WTC11 (cell line): Measurements from ENCODE around the gene SERPINB3. TPM values are rescaled to one million over a fixed set of nuclear protein-coding genes. Genes with fewer than 3 reads are reported as not detected.

ENCODE experiments used
- ATAC-seq: fragments of 200-7000 bp; cut with Tn5 transposase; 2 replicates; pipeline ENCODE4 v1.10.0; 2021; ENCODE audit warnings: mild to moderate bottlenecking, moderate library complexity
- CTCF ChIA-PET: fragments of 300-600 bp; sonication (Branson Sonifier 250); formaldehyde crosslinking; loops from one replicate; lab custom pipeline; 2021; ENCODE audit warnings: antibody characterized with exemption; lab: Charles Lee
- POLR2A ChIA-PET: fragments of 350-600 bp; sonication (Branson Sonifier 250); formaldehyde crosslinking; loops from one replicate; lab custom pipeline; 2021; ENCODE audit warnings: antibody characterized with exemption; lab: Charles Lee
- DNase-seq: peaks from one replicate; pipeline ENCODE4 v3.0.0; 2021; ENCODE audit warnings: low spot score
- H3K27ac Mint-ChIP-seq: 2 replicates; pipeline ENCODE4 v1.8.0; 2021; ENCODE audit warnings: mixed read lengths
- H3K27me3 Mint-ChIP-seq: 2 replicates; pipeline ENCODE4 v1.8.0; 2021; ENCODE audit warnings: low read depth, mild to moderate bottlenecking, moderate library complexity, mixed read lengths
- H3K36me3 Mint-ChIP-seq: 2 replicates; pipeline ENCODE4 v1.8.0; 2021; ENCODE audit warnings: mixed read lengths
- H3K4me1 Mint-ChIP-seq: 2 replicates; pipeline ENCODE4 v1.8.0; 2022; ENCODE audit warnings: mixed read lengths
- H3K4me3 Mint-ChIP-seq: 2 replicates; pipeline ENCODE4 v1.8.0; 2021; ENCODE audit warnings: mild to moderate bottlenecking, moderate library complexity, mixed read lengths
- H3K9me3 Mint-ChIP-seq: 2 replicates; pipeline ENCODE4 v1.8.0; 2021; ENCODE audit warnings: mixed read lengths
- ATF1 ChIP-seq: sonication (generic); formaldehyde crosslinking; IDR thresholded peaks from 2 replicates; pipeline ENCODE4 v1.8.1; 2023; ENCODE audit warnings: mild to moderate bottlenecking, moderate library complexity, missing genetic modification reagents
- CDX4 ChIP-seq: fragments of 250-450 bp; sonication (Bioruptor Pico); IDR thresholded peaks from 2 replicates; pipeline ENCODE4 v1.9.0; 2021; ENCODE audit warnings: moderate library complexity, mild to moderate bottlenecking, inconsistent platforms, borderline replicate concordance
- CREM ChIP-seq: sonication (generic); formaldehyde crosslinking; IDR thresholded peaks from 2 replicates; pipeline ENCODE4 v1.8.1; 2022; ENCODE audit warnings: mild to moderate bottlenecking, missing genetic modification reagents, moderate library complexity
- E2F1 ChIP-seq: sonication (generic); formaldehyde crosslinking; IDR thresholded peaks from 2 replicates; pipeline ENCODE4 v1.8.0; 2022; ENCODE audit warnings: mild to moderate bottlenecking, missing genetic modification reagents
- EMX1 ChIP-seq: fragments of 250-450 bp; sonication (Bioruptor Pico); IDR thresholded peaks from 2 replicates; pipeline ENCODE4 v1.8.0; 2021; ENCODE audit warnings: mild to moderate bottlenecking
- FOXP1 ChIP-seq: sonication (generic); formaldehyde crosslinking; IDR thresholded peaks from 2 replicates; pipeline ENCODE4 v1.8.0; 2022; ENCODE audit warnings: missing genetic modification reagents, mild to moderate bottlenecking, moderate library complexity, borderline replicate concordance
- GRHL2 ChIP-seq: fragments of 250-450 bp; sonication (Bioruptor Pico); IDR thresholded peaks from 2 replicates; pipeline ENCODE4 v1.8.0; 2022; ENCODE audit warnings: mild to moderate bottlenecking, moderate library complexity; ENCODE audit not compliant: insufficient replicate concordance, severe bottlenecking
- JAZF1 ChIP-seq: fragments of 250-450 bp; sonication (Bioruptor Pico); IDR thresholded peaks from 2 replicates; pipeline ENCODE4 v1.9.0; 2021; ENCODE audit warnings: moderate library complexity, mild to moderate bottlenecking, inconsistent platforms
- KAT7 ChIP-seq: sonication (generic); formaldehyde crosslinking; IDR thresholded peaks from 2 replicates; pipeline ENCODE4 v1.8.1; 2023; ENCODE audit warnings: missing genetic modification reagents, mild to moderate bottlenecking, borderline replicate concordance
- NFATC4 ChIP-seq: fragments of 250-450 bp; sonication (Bioruptor Pico); IDR thresholded peaks from 2 replicates; pipeline ENCODE4 v1.9.0; 2021; ENCODE audit warnings: mild to moderate bottlenecking
- NFYB ChIP-seq: sonication (generic); formaldehyde crosslinking; conservative IDR thresholded peaks from 2 replicates; pipeline ENCODE4 v1.8.0; 2022; ENCODE audit warnings: low read depth, missing genetic modification reagents
- PRRX2 ChIP-seq: fragments of 250-450 bp; sonication (Bioruptor Pico); IDR thresholded peaks from 2 replicates; pipeline ENCODE4 v1.8.0; 2021; ENCODE audit warnings: mild to moderate bottlenecking
- SMAD3 ChIP-seq: sonication (generic); formaldehyde crosslinking; IDR thresholded peaks from 2 replicates; pipeline ENCODE4 v1.8.0; 2022; ENCODE audit warnings: missing genetic modification reagents, mild to moderate bottlenecking, borderline replicate concordance
- SOX15 ChIP-seq: fragments of 250-450 bp; sonication (Bioruptor Pico); IDR thresholded peaks from 2 replicates; pipeline ENCODE4 v1.9.0; 2021; ENCODE audit warnings: mild to moderate bottlenecking
- TCF7 ChIP-seq: sonication (generic); formaldehyde crosslinking; IDR thresholded peaks from 2 replicates; pipeline ENCODE4 v1.8.0; 2022; ENCODE audit warnings: mild to moderate bottlenecking, low read depth, missing genetic modification reagents, moderate library complexity
- TP53 ChIP-seq: sonication (generic); formaldehyde crosslinking; IDR thresholded peaks from 2 replicates; pipeline ENCODE4 v1.8.1; 2023; ENCODE audit warnings: mild to moderate bottlenecking, missing genetic modification reagents
- ZNF423 ChIP-seq: fragments of 250-450 bp; sonication (Bioruptor Pico); IDR thresholded peaks from 2 replicates; pipeline ENCODE4 v2.1.2; 2022; ENCODE audit warnings: mild to moderate bottlenecking, moderate library complexity
- total RNA-seq: library from RNA; stranded (reverse); gene quantifications from 3 replicates; pipeline ENCODE4 v1.2.3, GENCODE V29; 2021
- TF ChIP-seq, protein P1 (sequence below): sonication (generic); formaldehyde crosslinking; IDR thresholded peaks from 2 replicates; pipeline ENCODE4 v1.8.1; 2022; ENCODE audit warnings: low read depth, missing genetic modification reagents, borderline replicate concordance
- TF ChIP-seq, protein P2 (sequence below): sonication (generic); formaldehyde crosslinking; IDR thresholded peaks from 2 replicates; pipeline ENCODE4 v1.8.1; 2022; ENCODE audit warnings: missing genetic modification reagents, borderline replicate concordance
- TF ChIP-seq, protein P3 (sequence below): sonication (generic); formaldehyde crosslinking; IDR thresholded peaks from 2 replicates; pipeline ENCODE4 v1.8.0; 2022; ENCODE audit warnings: mild to moderate bottlenecking, missing genetic modification reagents
- TF ChIP-seq, protein P4 (sequence below): fragments of 250-450 bp; sonication (Bioruptor Pico); IDR thresholded peaks from 2 replicates; pipeline ENCODE4 v2.1.2; 2022; ENCODE audit warnings: mild to moderate bottlenecking, moderate library complexity

The SERPINB3 gene
- total RNA-seq, 1 experiment from 2014 or later = 0.22 TPM

DNA sequence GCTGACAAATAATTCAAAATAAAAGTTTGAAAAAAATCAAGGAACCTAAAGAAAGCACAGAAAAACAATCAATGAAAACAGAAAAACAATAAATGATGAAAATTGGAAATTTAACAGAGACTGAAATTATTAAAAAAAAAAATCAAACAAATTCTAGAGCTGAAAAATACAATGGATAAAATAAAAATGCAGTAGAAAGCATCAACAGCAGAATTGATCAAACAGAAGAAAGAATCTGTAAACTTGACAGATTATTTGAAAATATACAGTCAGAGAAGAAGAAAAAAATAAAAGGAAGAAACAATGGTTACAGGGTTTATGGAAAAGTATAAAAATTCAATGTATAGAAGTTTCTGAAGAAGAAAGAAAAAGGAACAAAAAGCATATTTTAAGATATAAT, 33.9 kb downstream of the SERPINB3 start (continued):
- TF ChIP-seq JAZF1 (CRISPR knock-in tag) (no peak), ATF1 (no peak)
- TF ChIP-seq, protein P1, sequence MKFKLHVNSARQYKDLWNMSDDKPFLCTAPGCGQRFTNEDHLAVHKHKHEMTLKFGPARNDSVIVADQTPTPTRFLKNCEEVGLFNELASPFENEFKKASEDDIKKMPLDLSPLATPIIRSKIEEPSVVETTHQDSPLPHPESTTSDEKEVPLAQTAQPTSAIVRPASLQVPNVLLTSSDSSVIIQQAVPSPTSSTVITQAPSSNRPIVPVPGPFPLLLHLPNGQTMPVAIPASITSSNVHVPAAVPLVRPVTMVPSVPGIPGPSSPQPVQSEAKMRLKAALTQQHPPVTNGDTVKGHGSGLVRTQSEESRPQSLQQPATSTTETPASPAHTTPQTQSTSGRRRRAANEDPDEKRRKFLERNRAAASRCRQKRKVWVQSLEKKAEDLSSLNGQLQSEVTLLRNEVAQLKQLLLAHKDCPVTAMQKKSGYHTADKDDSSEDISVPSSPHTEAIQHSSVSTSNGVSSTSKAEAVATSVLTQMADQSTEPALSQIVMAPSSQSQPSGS = no peak

- Mint-ChIP-seq H3K27me3 (peaks cover 5% of the 10 kb centered on the region), H3K27ac (no peak overlapping the region), H3K4me3 (no peak overlapping the region), H3K9me3 (peaks cover 66% of the 10 kb centered on the region), H3K4me1 (0 out of 2 replicates have a peak, but pooled peaks cover 5% of the 10 kb centered on the region), H3K36me3 (peaks cover 47% of the 10 kb centered on the region)
- ChIA-PET CTCF (no interaction called here), POLR2A (no interaction called here)
- TF ChIP-seq NFATC4 (no peak), EMX1 (no peak), CREM (CRISPR knock-in tag) (no peak), PRRX2 (no peak)
- TF ChIP-seq, protein P2, sequence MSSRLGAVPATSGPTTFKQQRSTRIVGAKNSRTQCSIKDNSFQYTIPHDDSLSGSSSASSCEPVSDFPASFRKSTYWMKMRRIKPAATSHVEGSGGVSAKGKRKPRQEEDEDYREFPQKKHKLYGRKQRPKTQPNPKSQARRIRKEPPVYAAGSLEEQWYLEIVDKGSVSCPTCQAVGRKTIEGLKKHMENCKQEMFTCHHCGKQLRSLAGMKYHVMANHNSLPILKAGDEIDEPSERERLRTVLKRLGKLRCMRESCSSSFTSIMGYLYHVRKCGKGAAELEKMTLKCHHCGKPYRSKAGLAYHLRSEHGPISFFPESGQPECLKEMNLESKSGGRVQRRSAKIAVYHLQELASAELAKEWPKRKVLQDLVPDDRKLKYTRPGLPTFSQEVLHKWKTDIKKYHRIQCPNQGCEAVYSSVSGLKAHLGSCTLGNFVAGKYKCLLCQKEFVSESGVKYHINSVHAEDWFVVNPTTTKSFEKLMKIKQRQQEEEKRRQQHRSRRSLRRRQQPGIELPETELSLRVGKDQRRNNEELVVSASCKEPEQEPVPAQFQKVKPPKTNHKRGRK = no peak
- no peak for DNase-seq
- ATAC-seq = no peak
These were observed 35.3 kb downstream of the SERPINB3 start for GRCh38 chr18:63626431-63626830.

DNA sequence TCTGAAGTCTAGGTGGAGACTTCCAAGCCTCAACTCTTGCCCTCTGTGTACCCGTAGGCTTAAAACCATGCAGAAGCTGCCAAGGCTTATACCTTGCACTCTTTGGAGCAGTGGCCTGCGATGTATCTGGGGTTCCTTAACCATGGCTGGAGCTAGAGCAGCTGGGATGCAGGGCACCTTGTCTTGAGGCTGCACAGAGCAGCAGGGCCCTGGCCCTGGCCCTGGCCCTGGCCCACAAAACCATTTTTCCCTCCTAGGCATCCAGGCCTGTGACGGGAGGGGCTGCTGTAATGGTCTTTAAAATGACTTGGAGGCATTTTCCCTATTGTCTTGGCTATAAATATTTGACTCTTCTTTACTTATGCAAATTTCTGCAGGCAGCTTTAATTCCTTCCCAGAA, 36.8 kb downstream of the SERPINB3 start:
- CTCF ChIA-PET = no interaction called here
- H3K36me3 Mint-ChIP-seq = peaks cover 47% of the 10 kb centered on the region
- H3K27ac Mint-ChIP-seq = no peak overlapping the region
- no peak for TF ChIP-seq CDX4 (CRISPR knock-in tag)
- no peak for TF ChIP-seq GRHL2 (CRISPR knock-in tag)
- TF ChIP-seq, protein P3, sequence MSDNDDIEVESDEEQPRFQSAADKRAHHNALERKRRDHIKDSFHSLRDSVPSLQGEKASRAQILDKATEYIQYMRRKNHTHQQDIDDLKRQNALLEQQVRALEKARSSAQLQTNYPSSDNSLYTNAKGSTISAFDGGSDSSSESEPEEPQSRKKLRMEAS (CRISPR knock-in tag) = no peak
- TF ChIP-seq KAT7 (CRISPR knock-in tag) = no peak
- TF ChIP-seq SOX15 = no peak
- peaks cover 63% of the 10 kb centered on the region for H3K9me3 Mint-ChIP-seq
- peaks cover 5% of the 10 kb centered on the region for H3K27me3 Mint-ChIP-seq
- 0 out of 2 replicates have a peak, but pooled peaks cover 5% of the 10 kb centered on the region for H3K4me1 Mint-ChIP-seq
- DNase-seq = no peak
- no peak overlapping the region for H3K4me3 Mint-ChIP-seq
- POLR2A ChIA-PET = no interaction called here
- no peak for ATAC-seq

- peaks cover 26% of the 10 kb centered on the region for H3K9me3 Mint-ChIP-seq
- no peaks in the 10 kb centered on the region for H3K27me3 Mint-ChIP-seq
- H3K27ac Mint-ChIP-seq = no peak overlapping the region
- ATAC-seq = no peak
- ChIA-PET POLR2A (no interaction called here), CTCF (no interaction called here)
- DNase-seq = no peak
- H3K4me3 Mint-ChIP-seq = no peak overlapping the region
- peaks cover 14% of the 10 kb centered on the region for H3K36me3 Mint-ChIP-seq
- peaks cover 17% of the 10 kb centered on the region for H3K4me1 Mint-ChIP-seq
- TF ChIP-seq SMAD3 (CRISPR knock-in tag) = no peak
- no peak for TF ChIP-seq TCF7 (CRISPR knock-in tag)
- no peak for TF ChIP-seq FOXP1 (CRISPR knock-in tag)
- TF ChIP-seq, protein P4, sequence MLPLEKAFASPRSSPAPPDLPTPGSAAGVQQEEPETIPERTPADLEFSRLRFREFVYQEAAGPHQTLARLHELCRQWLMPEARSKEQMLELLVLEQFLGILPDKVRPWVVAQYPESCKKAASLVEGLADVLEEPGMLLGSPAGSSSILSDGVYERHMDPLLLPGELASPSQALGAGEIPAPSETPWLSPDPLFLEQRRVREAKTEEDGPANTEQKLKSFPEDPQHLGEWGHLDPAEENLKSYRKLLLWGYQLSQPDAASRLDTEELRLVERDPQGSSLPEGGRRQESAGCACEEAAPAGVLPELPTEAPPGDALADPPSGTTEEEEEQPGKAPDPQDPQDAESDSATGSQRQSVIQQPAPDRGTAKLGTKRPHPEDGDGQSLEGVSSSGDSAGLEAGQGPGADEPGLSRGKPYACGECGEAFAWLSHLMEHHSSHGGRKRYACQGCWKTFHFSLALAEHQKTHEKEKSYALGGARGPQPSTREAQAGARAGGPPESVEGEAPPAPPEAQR (CRISPR knock-in tag) = no peak
- TF ChIP-seq, protein P1 = no peak
- no peak for TF ChIP-seq E2F1 (CRISPR knock-in tag)
- TF ChIP-seq NFYB (CRISPR knock-in tag) = no peak
- TF ChIP-seq TP53 (CRISPR knock-in tag) = no peak
- no peak for TF ChIP-seq ZNF423 (CRISPR knock-in tag)
These were observed 42.0 kb downstream of the SERPINB3 start for GRCh38 chr18:63619661-63620060.
